Fibroblast of peridontal ligament (primary cell): ENCODE data around the gene MPEG1.

Experiments
- DNase-seq: peaks from one replicate; pipeline ENCODE4 v3.0.0-alpha.2; 2010; ENCODE audit errors: extremely low read depth

MPEG1 gene

DNA sequence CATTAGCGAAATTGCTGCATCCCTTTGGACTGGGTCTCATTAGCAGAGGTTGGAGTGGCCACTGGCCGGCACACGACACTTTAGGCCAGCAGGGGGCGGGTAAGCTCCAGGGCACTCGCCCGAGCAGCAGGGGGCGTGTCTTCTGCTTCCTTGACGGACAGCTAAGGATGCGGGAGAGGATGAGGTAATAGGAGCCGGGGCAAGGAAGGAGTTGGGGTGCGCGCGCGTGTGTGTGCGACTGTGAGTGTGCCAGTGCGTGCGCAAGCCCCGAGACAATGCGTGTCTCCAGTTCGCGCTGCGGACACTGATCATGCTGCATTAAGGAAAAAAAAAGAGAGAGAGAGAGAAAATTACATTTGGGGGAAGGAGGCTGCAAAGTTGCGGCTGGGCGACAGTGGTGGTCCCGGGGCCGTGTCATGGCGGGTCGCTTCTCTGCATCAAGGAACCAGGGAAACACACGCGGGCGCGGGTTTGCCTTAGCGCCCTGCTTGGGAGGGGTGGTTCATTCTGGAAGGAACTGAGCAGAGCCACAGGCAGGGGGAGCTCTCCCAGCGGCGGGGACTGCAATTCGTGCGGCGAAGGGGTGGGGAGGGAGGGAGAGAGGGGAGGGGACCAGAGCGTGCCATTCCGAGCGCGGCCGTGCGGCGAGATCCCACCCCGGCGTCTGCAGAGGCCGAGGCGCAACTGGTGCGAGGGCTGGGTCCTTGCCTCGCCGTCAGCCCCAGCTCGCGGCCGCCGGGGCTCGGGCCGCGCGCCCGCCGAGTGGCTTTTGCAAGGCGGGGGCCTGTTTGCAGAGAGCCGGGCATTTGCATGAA, 41.0 kb downstream of the MPEG1 start, which contains the start of gene DTX4:
Gene DTX4, plus strand, starts transcription at position 625 of the 815 bp plus-strand sequence. CDS start 464 bp downstream, outside the sequence.
- DNase-seq, result peak; percentile 82

DNA sequence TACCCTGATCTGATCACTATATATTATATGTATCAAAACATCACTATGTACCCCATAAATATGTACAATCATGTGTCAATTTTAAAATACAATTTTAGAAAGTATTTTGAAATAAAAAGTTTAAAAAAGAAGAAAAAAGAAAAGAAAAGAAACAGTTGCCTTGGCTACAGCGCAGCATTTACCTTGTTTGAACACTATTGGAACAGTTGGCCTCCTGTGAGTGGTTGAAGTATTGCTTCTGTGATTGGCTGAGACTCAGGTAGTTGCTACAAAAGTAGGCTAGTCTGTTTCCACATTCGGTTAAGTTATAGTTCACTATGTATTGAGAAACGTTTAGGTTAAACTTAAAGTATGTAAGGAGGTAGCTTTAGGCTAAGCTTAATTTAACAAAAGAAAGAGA, 48.7 kb downstream of the MPEG1 start:
- no peak for DNase-seq
